HG02798 (cell line): ENCODE results near the gene GALNT18.

ENCODE experiments used
- ATAC-seq: cut with Tn5 transposase; IDR thresholded peaks from one replicate; pipeline ENCODE4 v1.9.1; 2021; ENCODE audit warnings: mild to moderate bottlenecking; ENCODE audit not compliant: unreplicated experiment, poor library complexity

The GALNT18 gene

GRCh38 chr11:11445441-11446185 is 176.2 kb downstream of the GALNT18 start:
- ATAC-seq: no peak

DNA sequence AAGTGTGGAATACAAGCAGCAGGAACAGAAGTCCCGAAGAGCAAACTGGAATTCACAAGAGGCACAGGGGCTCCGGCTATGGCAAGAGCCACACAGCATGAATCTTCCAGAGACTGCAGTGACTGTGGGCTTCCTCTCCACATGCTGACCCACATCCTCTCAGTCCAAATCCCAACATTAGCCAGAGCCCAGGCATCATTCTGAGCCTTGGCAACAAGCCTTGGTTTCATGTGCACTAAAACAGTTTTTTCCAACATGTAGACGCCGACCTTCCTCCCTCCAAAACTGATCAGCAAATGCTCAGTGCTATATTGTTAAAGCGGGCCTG is 177.0 kb downstream of the GALNT18 start:
- ATAC-seq: no peak

DNA sequence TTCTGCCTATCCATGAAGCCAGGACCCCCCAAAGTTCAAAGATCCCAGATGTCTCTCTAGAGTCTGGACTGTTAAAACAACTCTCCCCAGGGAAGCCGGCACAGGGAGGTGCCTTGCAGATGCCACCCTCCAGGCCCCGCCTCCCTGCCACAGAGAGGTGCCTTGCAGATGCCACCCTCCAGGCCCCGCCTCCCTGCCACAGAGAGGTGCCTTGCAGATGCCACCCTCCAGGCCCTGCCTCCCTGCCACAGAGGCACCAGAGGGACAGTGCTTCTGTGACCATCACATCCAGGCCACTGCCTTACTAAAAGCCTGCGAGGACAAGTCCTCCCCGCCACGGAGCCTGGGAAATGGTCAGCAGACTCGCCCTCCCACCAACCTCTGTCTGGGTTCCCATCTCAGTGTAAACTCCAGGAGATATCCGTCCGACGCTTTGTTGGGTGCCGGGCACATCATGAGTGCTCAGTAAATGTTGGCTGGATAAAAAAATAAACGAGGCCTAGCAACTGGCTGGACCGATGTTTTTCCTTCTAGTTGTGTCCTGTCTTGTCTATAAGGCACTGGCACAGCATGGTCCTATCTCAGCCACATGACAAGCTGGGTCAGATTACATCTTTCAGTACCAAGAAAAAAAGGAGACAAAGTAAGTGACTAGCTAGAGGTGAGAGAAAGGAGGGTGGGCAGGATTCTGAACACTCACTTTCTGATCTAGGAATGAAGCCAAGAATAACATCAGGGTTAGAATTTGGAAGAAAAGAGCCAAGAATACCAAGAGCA is 177.6 kb downstream of the GALNT18 start:
- ATAC-seq: no peak

- no peak for ATAC-seq
These were observed 179.0 kb downstream of the GALNT18 start for GRCh38 chr11:11442791-11443190.

DNA sequence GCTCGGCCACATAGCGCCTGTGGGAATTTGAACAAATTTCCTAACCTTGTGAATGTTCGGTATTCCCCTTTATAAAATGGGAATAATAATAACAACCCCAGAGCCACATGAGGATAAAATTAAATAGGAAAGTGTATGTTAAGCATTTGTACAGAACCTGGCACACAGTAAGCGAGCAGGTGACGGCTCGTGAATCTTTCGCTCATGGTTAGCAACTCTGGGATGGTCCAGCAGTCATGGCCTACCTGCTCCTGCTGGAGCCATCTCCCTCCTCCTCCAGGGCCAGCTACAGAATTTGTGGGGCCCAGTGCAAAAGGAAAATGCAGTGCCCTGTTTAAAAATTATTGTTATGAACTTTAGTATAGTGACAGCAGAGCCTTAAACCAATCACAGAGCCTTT is 180.3 kb downstream of the GALNT18 start:
- no peak for ATAC-seq

- no peak for ATAC-seq
These were observed 180.7 kb downstream of the GALNT18 start for GRCh38 chr11:11441091-11441490.

- no peak for ATAC-seq
These were observed 181.7 kb downstream of the GALNT18 start for GRCh38 chr11:11440144-11440543.

- ATAC-seq: no peak
These were observed 182.2 kb downstream of the GALNT18 start for GRCh38 chr11:11439591-11439990.

DNA sequence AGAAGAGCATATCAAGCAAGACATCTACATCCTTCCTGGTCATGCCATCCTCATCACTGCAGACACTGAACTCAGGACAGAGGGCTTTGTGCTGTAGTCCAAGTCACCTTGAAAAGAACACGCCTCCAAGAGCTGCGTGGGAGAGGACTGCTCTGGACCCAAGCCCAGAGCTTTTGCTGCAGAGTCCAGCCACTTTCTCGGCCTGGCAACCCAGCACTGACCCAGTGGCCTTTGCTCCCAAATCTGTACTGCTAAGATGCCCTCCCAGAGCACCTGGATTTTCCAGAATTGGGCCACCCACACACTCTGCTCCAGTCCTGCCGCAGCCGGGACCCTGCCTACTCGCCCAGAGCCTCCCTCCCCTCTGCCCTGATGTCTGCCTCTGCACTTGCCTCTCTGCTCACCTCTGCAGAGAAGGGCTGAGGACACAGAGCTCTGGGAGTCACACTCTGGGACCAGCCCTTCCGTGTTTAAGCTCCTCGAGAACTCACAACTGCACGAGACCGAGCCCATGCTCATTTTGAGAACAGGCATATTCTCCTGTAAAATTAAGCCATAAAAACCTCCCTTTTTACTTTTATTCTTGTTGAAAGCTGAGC is 185.0 kb downstream of the GALNT18 start:
- ATAC-seq: no peak

DNA sequence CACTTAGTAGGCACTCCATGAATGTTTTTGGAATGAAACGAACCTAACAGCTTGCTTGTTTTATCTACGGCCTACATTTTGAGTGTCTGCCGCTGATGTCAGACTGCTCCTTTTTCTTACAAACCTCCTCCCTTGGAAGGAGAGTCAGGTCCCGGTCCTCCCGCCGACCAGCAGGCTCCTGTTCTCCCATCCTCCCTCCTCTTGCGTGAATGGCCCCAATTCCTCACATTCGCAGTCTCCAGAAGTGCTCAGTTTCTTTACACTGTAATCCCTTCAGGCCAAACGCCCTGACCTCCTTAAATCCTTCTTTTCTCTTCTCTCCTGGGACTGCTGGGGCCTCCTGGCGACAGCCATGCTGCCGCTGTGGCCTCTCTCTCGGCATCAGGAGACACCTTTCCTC is 186.2 kb downstream of the GALNT18 start:
- ATAC-seq: no peak

- no peak for ATAC-seq
These were observed 187.8 kb downstream of the GALNT18 start for GRCh38 chr11:11433960-11434359.

GRCh38 chr11:11432621-11433319 is 189.0 kb downstream of the GALNT18 start:
- no peak for ATAC-seq

GRCh38 chr11:11430431-11430830 is 191.4 kb downstream of the GALNT18 start:
- no peak for ATAC-seq

- no peak for ATAC-seq
These were observed 193.1 kb downstream of the GALNT18 start for GRCh38 chr11:11428714-11429113.

DNA sequence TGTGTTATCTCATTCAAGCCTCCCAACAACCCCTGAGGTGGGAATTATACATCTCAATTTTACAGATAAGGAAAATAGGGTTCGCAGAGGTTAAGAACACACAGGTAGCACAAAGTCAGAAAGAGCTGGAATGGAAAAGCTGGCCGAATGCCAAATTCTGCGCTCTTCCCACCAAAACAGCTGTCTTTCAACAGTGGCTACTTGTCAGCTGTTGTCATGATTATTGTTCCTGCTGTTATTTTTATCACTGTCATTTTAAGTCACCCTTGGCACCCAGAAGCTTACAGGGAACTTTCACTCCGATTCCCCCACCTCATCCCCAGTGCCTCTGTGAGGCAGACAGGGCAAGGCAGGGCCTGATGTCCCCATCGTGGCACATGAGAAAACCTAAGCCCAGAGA is 194.3 kb downstream of the GALNT18 start:
- ATAC-seq: no peak

DNA sequence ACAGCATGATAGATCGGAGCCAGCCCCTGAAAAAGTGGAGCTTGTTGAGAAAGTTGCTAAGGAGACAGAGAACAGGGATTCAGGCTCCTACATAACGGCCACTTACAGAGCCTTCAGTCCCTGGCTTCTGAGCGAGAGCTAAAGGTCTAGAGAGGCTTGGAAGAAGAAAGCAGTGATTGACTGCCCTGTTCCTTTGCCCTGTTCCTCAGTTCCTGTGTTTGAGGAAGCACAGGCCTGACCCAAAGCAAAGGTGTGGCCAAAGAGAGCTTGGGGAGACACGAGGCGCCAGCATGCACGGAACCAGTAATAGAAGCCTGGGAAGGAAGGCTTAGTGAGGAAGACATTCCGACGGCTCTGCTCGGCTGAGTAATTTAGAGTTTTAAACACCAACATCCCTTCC is 194.7 kb downstream of the GALNT18 start:
- no peak for ATAC-seq

- ATAC-seq: no peak
These were observed 195.4 kb downstream of the GALNT18 start for GRCh38 chr11:11426226-11426952.

- ATAC-seq: no peak
These were observed 196.0 kb downstream of the GALNT18 start for GRCh38 chr11:11425806-11426205.

DNA sequence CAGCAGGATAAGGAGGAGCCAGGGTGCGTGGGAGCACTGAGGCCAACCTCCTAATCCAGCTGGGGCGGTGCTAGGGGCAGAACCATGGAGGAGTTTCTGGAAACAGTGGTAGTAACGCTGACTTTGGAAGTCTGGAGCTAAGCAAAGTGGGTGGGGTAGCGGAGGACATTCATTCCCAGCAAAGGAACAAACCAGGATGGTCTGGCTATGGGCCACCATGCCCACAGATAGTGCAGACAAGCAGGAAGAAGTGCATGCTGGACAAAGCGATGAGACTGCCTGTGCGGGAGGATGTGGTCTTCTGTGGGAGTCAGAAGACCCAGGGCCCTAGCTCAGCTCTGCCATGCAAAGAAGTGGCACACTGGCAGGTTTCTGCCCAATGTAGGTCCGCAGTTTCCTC is 197.1 kb downstream of the GALNT18 start:
- no peak for ATAC-seq

- no peak for ATAC-seq
These were observed 199.2 kb downstream of the GALNT18 start for GRCh38 chr11:11422411-11423128.
